ENCODE measurements around the gene TSPAN14.
A peak's percentile ranks its signal among the peaks of the same experiment; 100 is the strongest.
"Not testable (repeated sequence)": the region's sequence is repeated elsewhere in the genome, so short reads cannot be mapped to it uniquely, and the experiment has no call there.

The TSPAN14 gene

GRCh38 chr10:80530251-80530650 lies 76.1 kb downstream of the TSPAN14 start:
- no peak for DNase-seq

- DNase-seq: no peak
These were observed 76.7 kb downstream of the TSPAN14 start for GRCh38 chr10:80530816-80531215.

- no peak for DNase-seq
These were observed 78.5 kb downstream of the TSPAN14 start for GRCh38 chr10:80532571-80532970.

- DNase-seq: not testable (repeated sequence)
These were observed 79.9 kb downstream of the TSPAN14 start for GRCh38 chr10:80534059-80534458.

GRCh38 chr10:80534646-80535045 lies 80.5 kb downstream of the TSPAN14 start:
- DNase-seq: not testable (repeated sequence)

GRCh38 chr10:80535671-80536360 lies 81.7 kb downstream of the TSPAN14 start:
- DNase-seq: peak; percentile 70

- no peak for DNase-seq
These were observed 82.3 kb downstream of the TSPAN14 start for GRCh38 chr10:80536361-80536835.

GRCh38 chr10:80537086-80537735 lies 83.1 kb downstream of the TSPAN14 start:
- DNase-seq: no peak

- no peak for DNase-seq
These were observed 83.8 kb downstream of the TSPAN14 start, which contains the start of gene SH2D4B for GRCh38 chr10:80537736-80538480. TSS of gene SH2D4B (plus strand) at chr10:80537902. CDS start at chr10:80538332, 430 bp downstream.

GRCh38 chr10:80538481-80539185 lies 84.5 kb downstream of the TSPAN14 start:
- no peak for DNase-seq

- DNase-seq: no peak
These were observed 85.4 kb downstream of the TSPAN14 start for GRCh38 chr10:80539421-80540031.

- DNase-seq: no peak
These were observed 86.0 kb downstream of the TSPAN14 start for GRCh38 chr10:80540136-80540535.

GRCh38 chr10:80540618-80540980 lies 86.5 kb downstream of the TSPAN14 start:
- DNase-seq: no peak

- DNase-seq: no peak
These were observed 87.1 kb downstream of the TSPAN14 start for GRCh38 chr10:80540981-80541750.

- DNase-seq: no peak
These were observed 87.9 kb downstream of the TSPAN14 start for GRCh38 chr10:80542053-80542452.

GRCh38 chr10:80542652-80543318 lies 88.7 kb downstream of the TSPAN14 start:
- DNase-seq: no peak

GRCh38 chr10:80543319-80543672 lies 89.2 kb downstream of the TSPAN14 start:
- not testable (repeated sequence) for DNase-seq

- DNase-seq: no peak
These were observed 90.3 kb downstream of the TSPAN14 start for GRCh38 chr10:80544316-80544953.

- no peak for DNase-seq
These were observed 91.3 kb downstream of the TSPAN14 start for GRCh38 chr10:80545258-80545881.

GRCh38 chr10:80552151-80552646 lies 98.1 kb downstream of the TSPAN14 start:
- DNase-seq: no peak

All from right forelimb (tissue), 1 donor.